ENCODE results near the gene UGT2A3.

GRCh38 chr4:68895561-68896198 is 55.9 kb downstream of the UGT2A3 start:
- TF ChIP-seq EP300 (IDR thresholded peaks at IDR 0.05; ENCODE audit: borderline replicate concordance) (no peak), REST (IDR thresholded peaks at IDR 0.05; ENCODE audit: low read depth) (no peak), TCF12 (IDR thresholded peaks at IDR 0.05; ENCODE audit: low read depth) (no peak), TAF1 (IDR thresholded peaks at IDR 0.05; ENCODE audit: low read depth) (no peak)

Data from Ishikawa (cell line).